IMR-90 (cell line): Measurements from ENCODE around the gene NANS.

Experiments used
- BHLHE40 ChIP-seq: fragments of 150-350 bp; IDR thresholded peaks from 2 replicates; pipeline ENCODE4 v1.6.1; 2016; ENCODE audit warnings: mild to moderate bottlenecking, low read depth, low read length
- CHD1 ChIP-seq: IDR thresholded peaks from 2 replicates; pipeline ENCODE4 v1.6.1; 2012; ENCODE audit warnings: low read depth, low read length, improper control_type of control experiment
- FOS ChIP-seq: fragments of 150-350 bp; IDR thresholded peaks from 2 replicates; pipeline ENCODE4 v1.6.1; 2016; ENCODE audit warnings: low read depth, low read length
- MXI1 ChIP-seq: IDR thresholded peaks from 2 replicates; pipeline ENCODE4 v1.6.1; 2012; ENCODE audit warnings: low read depth, mild to moderate bottlenecking, low read length, moderate library complexity, borderline replicate concordance
- POLR2A ChIP-seq: IDR thresholded peaks from 2 replicates; pipeline ENCODE4 v1.6.1; 2012; ENCODE audit warnings: mild to moderate bottlenecking, low read depth, low read length
- RAD21 ChIP-seq: IDR thresholded peaks from 2 replicates; pipeline ENCODE4 v1.6.1; 2012; ENCODE audit warnings: low read length, improper control_type of control experiment
- RCOR1 ChIP-seq: IDR thresholded peaks from 2 replicates; pipeline ENCODE4 v1.6.1; 2012; ENCODE audit warnings: mild to moderate bottlenecking, low read length, improper control_type of control experiment; ENCODE audit not compliant: insufficient replicate concordance
- RFX5 ChIP-seq: IDR thresholded peaks from 2 replicates; pipeline ENCODE4 v1.8.0; 2012; ENCODE audit warnings: low read depth, mild to moderate bottlenecking, low read length, moderate library complexity
- TF ChIP-seq, protein P1 (sequence below): conservative IDR thresholded peaks from 2 replicates; pipeline ENCODE4 v1.5.1; 2012; ENCODE audit warnings: mild to moderate bottlenecking, low read depth, low read length, improper control_type of control experiment
- TF ChIP-seq, protein P2 (sequence below): fragments of 150-350 bp; IDR thresholded peaks from 2 replicates; pipeline ENCODE4 v1.6.1; 2017; ENCODE audit warnings: mild to moderate bottlenecking, antibody characterized with exemption, low read length, low read depth

DNA sequence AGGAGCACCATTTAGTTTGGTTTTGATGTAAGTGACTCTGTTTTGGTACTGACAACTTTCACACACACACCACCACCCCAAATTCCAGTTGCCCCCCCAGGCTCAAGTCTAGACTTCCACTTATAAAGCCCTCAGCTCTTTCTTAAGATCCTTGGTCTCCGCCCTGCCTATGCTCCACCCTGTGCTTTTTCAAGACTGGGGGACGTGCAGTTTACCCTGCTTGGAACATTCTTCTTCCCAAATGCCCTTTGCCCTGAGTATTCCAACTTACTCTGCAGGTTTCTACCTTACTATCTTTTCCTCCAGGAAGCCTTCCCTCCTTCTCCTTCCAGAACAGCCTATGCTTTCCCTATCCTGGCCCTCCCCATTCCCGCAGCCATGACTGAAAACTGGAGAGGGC lies 63.9 kb downstream of the NANS start:
- TF ChIP-seq, protein P1, sequence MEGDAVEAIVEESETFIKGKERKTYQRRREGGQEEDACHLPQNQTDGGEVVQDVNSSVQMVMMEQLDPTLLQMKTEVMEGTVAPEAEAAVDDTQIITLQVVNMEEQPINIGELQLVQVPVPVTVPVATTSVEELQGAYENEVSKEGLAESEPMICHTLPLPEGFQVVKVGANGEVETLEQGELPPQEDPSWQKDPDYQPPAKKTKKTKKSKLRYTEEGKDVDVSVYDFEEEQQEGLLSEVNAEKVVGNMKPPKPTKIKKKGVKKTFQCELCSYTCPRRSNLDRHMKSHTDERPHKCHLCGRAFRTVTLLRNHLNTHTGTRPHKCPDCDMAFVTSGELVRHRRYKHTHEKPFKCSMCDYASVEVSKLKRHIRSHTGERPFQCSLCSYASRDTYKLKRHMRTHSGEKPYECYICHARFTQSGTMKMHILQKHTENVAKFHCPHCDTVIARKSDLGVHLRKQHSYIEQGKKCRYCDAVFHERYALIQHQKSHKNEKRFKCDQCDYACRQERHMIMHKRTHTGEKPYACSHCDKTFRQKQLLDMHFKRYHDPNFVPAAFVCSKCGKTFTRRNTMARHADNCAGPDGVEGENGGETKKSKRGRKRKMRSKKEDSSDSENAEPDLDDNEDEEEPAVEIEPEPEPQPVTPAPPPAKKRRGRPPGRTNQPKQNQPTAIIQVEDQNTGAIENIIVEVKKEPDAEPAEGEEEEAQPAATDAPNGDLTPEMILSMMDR, result no peak
- TF ChIP-seq RAD21 (no peak), POLR2A (no peak), FOS (no peak), MXI1 (no peak), BHLHE40 (no peak), CHD1 (no peak), RFX5 (no peak), RCOR1 (no peak)
- TF ChIP-seq, protein P2, sequence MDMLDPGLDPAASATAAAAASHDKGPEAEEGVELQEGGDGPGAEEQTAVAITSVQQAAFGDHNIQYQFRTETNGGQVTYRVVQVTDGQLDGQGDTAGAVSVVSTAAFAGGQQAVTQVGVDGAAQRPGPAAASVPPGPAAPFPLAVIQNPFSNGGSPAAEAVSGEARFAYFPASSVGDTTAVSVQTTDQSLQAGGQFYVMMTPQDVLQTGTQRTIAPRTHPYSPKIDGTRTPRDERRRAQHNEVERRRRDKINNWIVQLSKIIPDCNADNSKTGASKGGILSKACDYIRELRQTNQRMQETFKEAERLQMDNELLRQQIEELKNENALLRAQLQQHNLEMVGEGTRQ, result no peak
